ENCODE data around the gene VWA5B1.

VWA5B1 gene

GRCh38 chr1:20322825-20323612, 32.3 kb downstream of the VWA5B1 start:
- no peak for DNase-seq (ENCODE audit: low spot score)

- no peak for DNase-seq (ENCODE audit: low spot score)
Observed at GRCh38 chr1:20323613-20323920, 32.9 kb downstream of the VWA5B1 start.

GRCh38 chr1:20324704-20325406, 34.2 kb downstream of the VWA5B1 start:
- DNase-seq (ENCODE audit: low spot score): no peak

GRCh38 chr1:20325407-20325843, 34.8 kb downstream of the VWA5B1 start:
- no peak for DNase-seq (ENCODE audit: low spot score)

GRCh38 chr1:20325844-20326420, 35.3 kb downstream of the VWA5B1 start:
- DNase-seq (ENCODE audit: low spot score): no peak

DNA sequence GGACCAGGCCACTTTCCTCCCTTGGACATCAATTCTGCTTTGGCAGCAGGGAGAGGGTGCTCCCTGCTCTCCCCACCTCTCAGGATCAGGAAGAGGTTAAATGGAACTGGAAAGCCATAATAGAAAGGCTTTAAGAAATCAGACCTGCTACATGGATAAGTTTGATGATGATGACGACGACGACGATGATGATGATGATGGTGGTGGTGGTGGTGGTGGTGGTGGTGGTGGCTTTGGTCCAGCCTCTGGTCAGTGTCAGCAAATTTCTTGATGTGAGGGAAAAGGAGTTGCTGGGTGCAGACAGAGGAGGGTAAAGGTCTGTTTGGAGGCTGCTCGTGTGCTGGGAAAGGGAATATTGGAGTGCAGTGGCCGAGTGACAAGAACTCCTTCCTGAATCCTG, 36.8 kb downstream of the VWA5B1 start:
- DNase-seq (ENCODE audit: low spot score): no peak

DNA sequence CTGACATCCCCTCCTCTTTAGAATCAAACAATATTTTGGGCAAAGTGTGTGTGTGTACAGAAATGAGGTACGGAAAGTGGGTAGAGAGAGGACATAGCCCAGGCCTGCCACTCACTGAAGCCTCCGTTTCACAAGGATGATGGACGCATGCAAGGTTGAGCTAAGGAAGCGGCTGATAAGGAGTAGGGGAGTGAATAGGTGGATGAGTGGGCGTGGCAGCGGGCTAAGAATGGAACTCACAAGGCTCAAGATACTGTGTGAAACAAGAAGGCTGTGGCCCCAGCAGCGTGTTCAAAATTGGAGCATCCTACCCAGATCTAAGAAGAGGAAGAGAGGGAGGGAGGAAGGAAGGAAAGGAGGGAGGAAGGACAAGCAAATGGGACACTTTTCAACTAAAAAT, 37.5 kb downstream of the VWA5B1 start:
- DNase-seq (ENCODE audit: low spot score): no peak

DNA sequence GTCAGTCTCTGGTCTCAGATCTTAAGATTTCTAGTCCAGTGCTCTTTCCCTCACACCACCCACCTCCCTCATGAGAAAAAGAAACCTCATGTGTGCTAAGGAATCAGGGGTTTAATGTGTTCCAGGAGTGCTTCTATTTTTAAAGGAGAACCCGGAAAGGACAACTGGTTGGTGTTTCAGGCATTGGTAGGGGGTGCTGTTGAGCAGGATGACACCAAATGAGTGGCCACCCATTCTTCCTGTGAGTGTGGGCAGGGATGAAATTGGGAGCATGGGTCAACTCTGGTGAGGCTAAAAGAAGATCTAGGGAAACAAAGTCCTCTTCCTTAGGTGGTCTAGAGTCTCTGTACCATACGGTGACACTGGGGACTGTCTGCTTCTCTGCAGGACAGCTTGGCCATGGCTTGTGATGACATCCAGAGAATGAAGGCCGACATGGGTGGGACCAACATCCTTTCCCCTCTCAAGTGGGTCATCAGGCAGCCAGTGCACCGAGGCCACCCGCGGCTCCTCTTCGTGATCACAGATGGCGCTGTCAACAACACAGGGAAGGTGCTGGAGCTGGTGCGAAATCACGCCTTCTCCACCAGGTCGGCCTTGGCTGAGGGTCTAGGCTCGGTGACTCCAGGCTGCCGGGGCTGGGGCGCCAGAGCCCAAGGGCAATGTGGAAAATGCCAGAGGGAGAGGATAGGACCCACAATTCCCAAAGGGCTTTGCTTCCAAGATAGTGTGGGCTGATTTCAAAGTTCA, 39.3 kb downstream of the VWA5B1 start:
- DNase-seq (ENCODE audit: low spot score): no peak

- DNase-seq (ENCODE audit: low spot score): no peak
Observed at GRCh38 chr1:20334103-20334502, 43.4 kb downstream of the VWA5B1 start.

DNA sequence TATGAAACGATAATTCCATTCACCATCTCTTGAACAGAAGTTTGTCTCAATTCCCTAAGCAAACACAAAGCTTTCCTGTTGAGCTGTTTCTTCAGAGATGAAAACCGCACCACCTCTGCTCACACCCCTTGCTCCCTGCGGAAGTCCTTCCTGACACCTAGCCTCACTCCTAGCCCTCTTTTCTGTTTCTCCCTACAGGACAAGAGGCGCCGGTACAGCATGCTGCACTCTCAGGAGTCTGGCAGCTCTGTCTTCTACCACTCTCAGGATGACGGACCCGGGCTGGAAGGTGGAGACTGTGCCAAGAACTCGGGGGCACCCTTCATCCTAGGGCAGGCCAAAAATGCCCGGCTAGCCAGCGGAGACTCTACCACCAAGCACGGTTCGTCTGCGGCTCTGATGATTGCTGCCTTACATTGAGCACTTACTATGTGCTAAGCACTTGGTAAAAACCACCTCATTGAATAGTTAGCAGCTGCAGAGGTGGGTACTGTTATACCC, 45.5 kb downstream of the VWA5B1 start:
- DNase-seq (ENCODE audit: low spot score): no peak

DNA sequence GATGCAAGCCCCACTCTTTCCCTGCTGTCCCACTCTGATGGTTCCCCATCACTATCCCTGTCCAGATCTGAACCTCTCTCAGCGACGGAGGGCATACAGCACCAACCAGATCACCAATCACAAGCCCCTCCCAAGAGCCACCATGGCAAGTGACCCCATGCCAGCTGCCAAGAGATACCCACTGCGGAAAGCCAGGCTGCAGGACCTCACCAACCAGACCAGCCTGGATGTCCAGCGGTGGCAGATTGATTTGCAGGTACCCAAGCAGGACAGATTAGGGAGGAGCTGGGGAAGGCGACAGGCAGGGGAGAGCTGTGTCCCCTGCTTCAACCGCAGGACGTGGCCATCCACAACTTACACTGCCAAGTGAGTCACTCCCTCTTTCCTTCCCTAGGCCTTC, 46.9 kb downstream of the VWA5B1 start:
- no peak for DNase-seq (ENCODE audit: low spot score)

DNA sequence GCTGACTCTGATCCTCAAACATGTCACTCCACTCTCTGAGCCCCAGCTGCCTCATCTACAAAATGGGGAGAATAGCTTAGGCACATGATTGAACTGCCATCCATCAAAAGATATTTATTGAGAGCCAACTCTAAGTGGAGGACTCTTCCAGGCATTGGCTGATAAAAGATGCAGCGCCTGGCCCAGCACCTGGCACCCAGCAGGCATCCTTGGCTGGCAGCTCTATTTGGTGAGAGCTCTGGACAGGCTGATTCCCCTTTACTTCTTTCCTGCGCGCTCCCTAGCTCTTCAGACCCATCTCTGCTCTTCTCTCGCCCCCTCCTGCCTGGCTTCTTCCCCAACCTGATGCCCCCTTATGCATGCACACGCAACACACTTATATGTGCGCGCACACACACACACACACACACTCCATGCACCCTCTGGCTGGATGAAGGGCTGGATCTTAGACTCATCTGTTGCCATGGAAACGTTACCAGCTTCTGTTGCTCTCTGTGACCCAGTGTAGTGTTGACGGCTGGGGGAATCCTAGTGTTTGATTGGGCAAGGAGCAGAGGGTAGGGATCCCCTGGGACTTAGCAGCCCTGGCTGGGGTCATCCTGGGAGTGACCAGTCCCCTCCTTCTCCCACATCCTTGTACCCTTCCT, 49.3 kb downstream of the VWA5B1 start:
- DNase-seq (ENCODE audit: low spot score): no peak

DNA sequence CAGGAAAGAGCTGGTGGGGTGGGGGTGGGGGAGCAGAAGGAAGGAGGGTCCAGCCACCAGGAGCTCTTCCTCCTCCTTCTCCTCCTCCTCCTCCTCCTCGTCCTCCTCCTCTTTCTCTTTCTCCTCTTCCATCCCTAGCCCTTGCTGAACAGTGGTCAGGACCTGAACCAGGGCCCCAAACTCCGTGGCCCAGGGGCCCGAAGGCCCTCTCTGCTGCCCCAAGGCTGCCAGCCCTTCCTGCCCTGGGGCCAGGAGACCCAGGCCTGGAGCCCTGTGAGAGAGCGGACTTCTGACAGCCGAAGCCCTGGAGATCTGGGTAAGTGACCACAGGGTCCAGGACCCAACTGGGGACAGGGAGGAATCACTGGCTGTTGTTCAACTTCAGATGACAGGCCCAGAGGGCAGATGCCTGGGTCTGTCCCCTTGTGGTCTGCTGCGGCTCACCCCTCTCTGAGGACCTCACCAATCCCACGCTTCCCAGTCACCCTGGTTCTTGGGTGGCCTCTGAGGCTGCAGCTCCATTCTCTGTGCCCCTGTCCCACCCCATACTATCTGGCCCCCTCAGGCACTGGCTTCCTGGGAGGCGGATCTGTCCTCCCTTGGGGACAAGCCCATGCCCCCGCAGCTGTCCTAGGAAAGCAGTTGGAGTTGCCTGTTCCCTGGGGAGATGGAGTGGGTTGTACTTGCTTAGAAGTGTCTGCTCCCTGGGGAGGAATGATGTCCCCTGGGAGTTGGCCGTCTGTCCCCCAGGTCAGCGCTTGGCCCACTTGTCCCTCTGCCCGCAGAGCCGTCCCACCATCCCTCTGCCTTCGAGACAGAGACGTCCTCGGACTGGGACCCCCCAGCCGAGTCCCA, 51.8 kb downstream of the VWA5B1 start:
- DNase-seq (ENCODE audit: low spot score): no peak

DNA sequence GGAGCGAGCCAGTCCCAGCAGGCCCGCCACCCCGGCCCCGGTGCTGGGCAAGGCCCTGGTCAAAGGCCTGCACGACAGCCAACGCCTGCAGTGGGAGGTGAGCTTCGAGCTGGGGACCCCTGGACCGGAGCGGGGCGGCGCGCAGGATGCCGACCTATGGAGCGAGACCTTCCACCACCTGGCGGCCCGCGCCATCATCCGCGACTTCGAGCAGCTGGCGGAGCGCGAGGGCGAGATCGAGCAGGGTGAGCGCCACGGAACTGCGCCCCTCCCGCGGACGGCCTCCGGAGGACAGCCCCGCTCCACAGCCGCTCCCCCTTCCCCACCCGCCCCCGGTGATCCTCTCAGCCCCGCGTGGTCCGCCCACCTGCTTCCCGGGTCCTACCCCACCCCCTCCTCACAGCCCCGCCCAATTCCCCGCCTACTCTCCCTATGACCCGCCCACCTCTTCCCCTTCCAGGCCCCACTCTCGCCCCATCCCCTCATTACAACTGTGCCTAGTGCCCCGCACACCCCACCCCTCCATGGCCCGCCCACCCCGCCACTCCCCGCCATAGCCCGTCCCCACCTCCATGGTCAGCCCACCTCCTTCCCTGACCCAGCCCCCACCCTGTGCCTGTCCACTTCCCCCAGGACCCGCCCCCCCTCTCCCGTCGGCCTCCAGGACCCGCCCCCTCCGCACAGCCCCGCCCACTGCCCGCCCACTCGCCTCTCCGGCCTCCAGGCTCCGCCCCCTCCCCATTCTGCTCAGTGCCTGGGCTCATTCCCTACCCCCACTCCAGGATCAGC, 52.7 kb downstream of the VWA5B1 start:
- DNase-seq (ENCODE audit: low spot score): no peak

- DNase-seq (ENCODE audit: low spot score): no peak
Observed at GRCh38 chr1:20343938-20344302, 53.2 kb downstream of the VWA5B1 start.

DNA sequence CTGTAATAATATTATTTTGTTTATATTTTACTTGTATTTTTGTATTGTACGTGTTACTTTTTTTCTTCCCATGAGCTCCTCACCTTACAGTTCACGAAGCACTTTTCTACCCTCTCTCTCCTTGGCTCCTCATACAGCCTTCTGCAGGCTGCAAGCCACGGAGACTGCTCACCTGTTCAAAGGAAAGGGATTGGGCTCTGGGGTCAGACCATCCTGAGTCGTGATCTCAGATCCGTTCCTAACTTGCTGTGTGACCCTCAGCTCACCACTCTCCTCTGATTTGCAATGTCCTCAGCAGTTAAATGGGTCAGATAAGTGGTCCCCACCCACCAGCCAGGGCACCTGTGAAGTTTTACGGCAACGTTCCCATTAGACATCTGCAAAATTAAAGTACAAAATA, 54.1 kb downstream of the VWA5B1 start:
- DNase-seq (ENCODE audit: low spot score): no peak

- DNase-seq (ENCODE audit: low spot score): no peak
Observed at GRCh38 chr1:20345419-20345818, 54.7 kb downstream of the VWA5B1 start.

- DNase-seq (ENCODE audit: low spot score): no peak
Observed at GRCh38 chr1:20346433-20346832, 55.8 kb downstream of the VWA5B1 start.

GRCh38 chr1:20347699-20348098, 57.0 kb downstream of the VWA5B1 start:
- no peak for DNase-seq (ENCODE audit: low spot score)
